Stimulated activated CD4-positive, alpha-beta T cell treated with anti-CD3 and anti-CD28 coated beads, Interleukin-1b, Interleukin-23, amount 100 ng/mL, for 4 hours (primary cell): Measurements from ENCODE around the gene MAP3K12.
"Not testable (repeated sequence)": the region's sequence is repeated elsewhere in the genome, so short reads cannot be mapped to it uniquely, and the experiment has no call there.

Source experiments
- DNase-seq, 2 donors: peaks; one replicate each; pipeline ENCODE4 v3.0.0-alpha.2; 2020; ENCODE audit warnings: low read depth in 2 of 2

Gene MAP3K12

DNA sequence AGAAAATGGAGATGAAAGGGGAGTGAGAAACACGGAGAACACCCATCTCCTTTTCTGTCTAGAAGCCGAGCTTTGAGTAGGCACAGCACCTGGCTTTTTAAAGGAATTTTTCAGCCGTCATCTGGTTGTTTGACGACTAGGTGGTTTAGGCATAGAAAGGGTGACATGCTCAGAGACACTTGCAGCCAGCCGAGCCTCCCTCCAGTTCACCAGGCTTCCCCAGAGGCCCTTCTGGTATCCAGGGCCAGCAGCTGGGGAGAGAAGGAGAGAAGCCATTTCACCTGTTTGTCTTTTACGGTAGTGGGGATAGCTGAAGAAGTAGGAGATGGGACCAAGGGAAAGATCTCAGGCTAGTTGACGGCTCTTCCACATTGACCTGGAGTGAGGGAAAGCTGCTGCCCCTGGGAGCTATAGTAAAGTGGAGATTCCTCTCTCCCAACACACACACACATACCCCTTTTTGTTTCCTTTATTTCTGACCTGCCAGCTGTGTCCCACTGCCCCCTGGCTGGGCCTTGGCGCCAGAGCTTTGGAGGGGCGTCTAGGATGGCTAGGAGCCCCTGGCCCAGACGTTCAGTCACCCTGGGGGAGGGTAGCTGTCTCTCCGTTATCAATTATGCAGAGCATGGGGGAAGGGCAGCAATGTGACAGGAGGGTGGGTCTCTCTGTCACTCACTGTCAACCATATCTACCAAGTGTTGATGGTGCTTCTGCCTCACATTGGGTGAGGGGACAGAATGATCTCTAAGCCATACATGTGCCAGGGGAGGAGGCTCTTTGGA, 5.5 kb downstream of the MAP3K12 start:
- DNase-seq = no peak

DNA sequence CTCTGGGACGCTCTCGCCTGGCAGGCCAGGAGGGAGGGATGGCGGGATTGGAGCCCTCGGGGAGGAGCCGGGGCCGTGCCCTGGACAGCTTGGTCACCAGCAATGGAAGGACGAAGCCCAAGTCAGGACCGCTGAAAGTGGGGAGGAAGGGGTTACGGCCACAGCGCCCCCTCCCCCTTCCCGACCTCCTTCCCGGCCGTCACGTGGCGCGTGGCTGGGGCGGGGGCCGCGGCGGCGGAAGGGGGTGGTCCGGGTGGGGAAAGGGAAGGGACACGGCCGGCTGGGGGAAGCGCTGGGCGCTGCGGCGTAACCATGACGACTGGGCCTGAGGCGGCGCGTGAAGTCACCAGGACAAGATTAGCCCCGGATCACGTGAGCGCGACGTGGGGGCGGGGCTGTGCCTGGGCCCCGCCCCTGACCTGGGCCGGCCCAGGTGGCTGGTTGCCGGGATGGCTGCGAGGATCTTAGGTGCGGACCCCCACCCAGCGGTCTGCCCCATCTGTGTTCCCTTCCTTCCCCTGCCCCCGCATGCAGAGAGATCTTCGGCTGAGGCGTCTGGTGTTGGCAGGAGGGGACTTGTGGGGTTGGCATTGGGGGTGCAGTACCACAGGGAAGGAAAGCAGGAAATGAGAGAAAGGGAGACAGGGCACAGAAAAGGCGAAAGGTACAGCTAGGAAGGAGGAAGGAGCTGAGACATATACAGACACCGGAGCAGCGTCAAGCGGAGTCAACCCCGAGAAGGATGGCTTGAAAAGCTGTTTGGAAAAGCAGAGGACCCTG, 6.2 kb downstream of the MAP3K12 start:
- peak; percentile 75 to 86 for DNase-seq

GRCh38 chr12:53492188-53492587, 7.1 kb downstream of the MAP3K12 start:
- no peak for DNase-seq

- DNase-seq = no peak
These were observed 9.9 kb downstream of the MAP3K12 start for GRCh38 chr12:53489242-53489864.

- no peak for DNase-seq
These were observed 12.3 kb downstream of the MAP3K12 start for GRCh38 chr12:53486736-53487487.

DNA sequence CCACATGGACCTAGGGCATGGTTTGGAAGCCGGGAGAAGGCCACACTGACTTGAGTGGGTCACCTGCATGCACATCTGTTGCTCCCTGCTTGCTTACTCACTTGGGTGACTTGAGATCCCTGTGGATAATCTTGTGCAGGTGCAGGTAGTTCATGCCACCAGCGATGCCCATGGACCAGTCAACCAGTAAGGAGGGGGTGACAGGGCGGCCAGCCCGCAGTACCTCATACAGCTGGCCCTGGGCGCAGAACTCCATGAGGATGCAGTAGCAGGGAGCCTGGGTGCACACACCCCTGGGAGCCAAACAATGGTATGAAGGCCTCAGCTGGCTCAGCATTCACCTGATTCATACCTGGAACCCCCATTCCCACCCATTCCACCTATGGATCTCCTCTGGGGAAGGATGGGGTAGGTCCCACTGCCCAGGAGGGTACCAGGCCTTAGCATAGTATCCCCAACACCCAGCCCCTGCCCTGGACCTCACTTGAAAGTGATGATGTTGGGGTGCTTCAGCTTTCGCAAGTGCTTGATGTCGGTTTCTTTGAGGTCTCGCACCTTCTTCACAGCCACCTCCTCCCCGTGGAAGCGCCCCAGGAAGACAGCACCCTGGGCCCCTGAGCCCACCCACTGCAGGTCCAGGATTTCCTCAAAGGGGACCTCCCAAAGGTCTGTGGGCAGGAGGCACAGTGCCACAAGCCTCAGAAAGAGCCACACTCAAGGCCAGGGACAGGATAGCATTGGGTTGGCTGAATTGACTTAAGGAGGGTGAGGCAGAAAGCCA, 13.1 kb downstream of the MAP3K12 start:
- no peak for DNase-seq

DNA sequence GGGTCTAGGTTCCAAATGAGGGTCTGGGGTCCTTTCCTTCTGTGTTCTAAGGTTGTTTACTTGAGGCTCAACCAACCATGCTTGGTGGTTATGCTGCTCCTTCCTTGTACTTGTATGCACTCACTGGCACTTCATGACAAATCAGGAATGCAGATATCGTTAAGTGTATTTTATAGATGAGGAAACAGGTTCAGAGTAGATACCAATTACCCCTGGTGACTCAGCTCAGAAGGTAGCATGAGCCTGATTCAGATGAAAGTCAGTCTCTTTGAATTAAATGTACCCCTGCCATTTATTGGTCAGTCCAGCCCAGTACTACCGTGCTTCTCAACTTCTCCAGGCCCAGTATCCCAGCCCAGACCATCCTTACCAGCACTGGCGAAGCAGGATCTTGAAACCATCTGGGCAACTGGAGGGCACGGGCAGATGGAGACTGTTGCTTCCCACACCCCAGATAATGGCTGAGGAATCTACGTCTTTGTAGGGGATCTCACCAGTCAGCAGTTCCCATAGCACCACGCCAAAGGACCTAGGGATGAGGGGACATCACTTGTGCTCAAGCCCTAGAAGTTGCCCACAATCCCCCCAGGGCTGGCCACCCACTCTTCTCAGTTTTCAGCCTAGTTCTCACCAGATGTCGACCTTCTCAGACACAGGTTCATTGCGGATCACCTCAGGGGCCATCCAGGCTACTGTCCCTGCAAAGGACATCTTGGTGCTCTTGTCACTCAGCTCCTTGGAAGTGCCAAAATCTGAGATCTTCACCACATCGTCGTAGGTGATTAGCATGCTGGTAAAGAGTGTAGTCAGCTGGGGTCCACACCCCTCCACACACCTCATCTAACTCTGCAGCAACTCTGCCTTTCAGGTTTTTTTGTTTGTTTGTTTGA, 14.3 kb downstream of the MAP3K12 start:
- no peak for DNase-seq

- DNase-seq = no peak
These were observed 15.3 kb downstream of the MAP3K12 start for GRCh38 chr12:53483979-53484377.

- DNase-seq = no peak
These were observed 15.9 kb downstream of the MAP3K12 start for GRCh38 chr12:53483225-53483978.

- no peak for DNase-seq
These were observed 16.6 kb downstream of the MAP3K12 start for GRCh38 chr12:53482626-53483168.

- no peak for DNase-seq
These were observed 17.2 kb downstream of the MAP3K12 start for GRCh38 chr12:53481939-53482586.

- not testable (repeated sequence) for DNase-seq
These were observed 17.8 kb downstream of the MAP3K12 start for GRCh38 chr12:53481458-53481857.

DNA sequence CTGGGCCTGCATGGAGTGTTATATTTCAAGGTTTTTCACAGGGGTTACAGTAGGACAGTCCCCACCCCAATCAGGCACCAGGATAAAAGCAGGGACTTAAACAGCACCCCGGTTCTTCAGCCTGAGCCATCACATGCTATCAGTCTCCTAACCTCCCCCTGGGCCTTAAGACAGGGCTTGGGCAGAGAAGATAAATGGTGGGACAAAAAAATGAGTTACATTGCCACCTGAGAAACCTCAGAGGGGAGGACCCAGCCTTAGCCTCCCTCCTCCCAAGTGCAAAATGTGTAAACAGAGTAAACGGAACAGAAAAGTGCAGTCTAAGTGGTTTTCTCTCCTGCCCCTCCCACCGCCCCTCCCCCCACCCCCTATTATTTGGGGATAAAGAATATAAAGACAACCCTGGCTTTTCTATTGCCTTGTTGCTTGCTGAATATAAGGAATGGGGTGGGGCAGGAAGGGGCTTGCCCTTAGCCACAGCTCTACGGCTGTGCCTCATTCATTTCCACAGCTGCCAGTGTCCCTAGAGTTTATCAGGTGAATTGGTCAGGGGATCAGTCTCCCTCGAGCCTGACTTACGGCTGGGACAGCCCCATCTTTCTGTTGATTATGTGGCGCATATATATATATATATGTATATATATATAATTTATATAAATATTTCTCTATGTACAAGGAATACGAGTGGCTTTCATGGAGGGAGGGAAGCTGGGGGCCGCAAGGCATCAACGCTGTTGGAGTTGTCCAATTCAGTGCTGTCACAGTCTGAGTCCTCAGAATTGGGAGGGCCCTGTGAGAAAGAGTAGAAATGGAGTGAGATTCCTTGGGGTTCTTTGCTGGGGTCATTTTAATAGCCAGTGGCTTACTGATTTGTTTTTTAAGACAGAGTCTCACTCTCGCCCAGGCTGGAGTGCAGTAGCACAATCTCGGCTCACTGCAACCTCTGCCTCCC, 18.5 kb downstream of the MAP3K12 start:
- DNase-seq = no peak

GRCh38 chr12:53479331-53479730, 19.9 kb downstream of the MAP3K12 start:
- DNase-seq = no peak

GRCh38 chr12:53478865-53479264, 20.4 kb downstream of the MAP3K12 start:
- no peak for DNase-seq

GRCh38 chr12:53476769-53477209, 22.5 kb downstream of the MAP3K12 start:
- no peak for DNase-seq

- no peak for DNase-seq
These were observed 24.4 kb downstream of the MAP3K12 start for GRCh38 chr12:53474819-53475218.
